Adrenal gland (tissue), 5 donors: Measurements from ENCODE around the gene DGKH.

Source experiments
- CTCF ChIP-seq, 6 experiments: fragments of 450-650 bp in 4 of 6; fragments of 200-600 bp in 2 of 6; sonication (generic) in 1 of 6; IDR thresholded peaks; 1 replicate in 5 of 6; 2 replicates in 1 of 6; pipeline versions ENCODE4 v1.5.1 to v1.8.0; 2016 to 2021; ENCODE audit warnings: antibody characterized with exemption in 6 of 6, mild to moderate bottlenecking in 2 of 6, moderate library complexity in 1 of 6
- POLR2A ChIP-seq, 2 donors: fragments of 450-650 bp; IDR thresholded peaks; one replicate each; pipeline ENCODE4 v1.6.1; 2017; ENCODE audit warnings: antibody characterized with exemption in 2 of 2, mild to moderate bottlenecking in 2 of 2, moderate library complexity in 1 of 2
- donor health status: DM: no; HTN: no; CAD: no.

DNA sequence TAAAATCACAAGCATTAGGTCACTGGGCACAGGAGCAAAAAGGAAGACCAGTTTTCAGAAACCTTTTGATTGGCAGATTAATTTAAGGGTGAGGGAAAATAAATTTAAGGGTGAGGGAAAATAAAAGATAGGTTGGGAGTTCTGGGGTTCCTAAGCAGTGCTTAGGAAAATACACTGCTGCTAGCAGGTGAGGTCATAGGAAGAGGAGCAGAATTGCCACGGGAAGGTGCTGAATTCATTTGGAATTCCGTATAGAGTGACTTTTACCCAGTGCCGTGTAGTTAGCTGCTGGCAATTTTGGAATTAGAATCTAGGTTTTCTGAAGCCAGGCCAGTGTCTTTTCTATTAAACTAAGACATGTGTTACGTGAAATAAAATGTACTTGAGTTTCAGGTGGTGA is 59.8 kb downstream of the DGKH start:
- no peak for TF ChIP-seq CTCF (IDR thresholded peaks at IDR 0.05)
- no peak for TF ChIP-seq POLR2A (IDR thresholded peaks at IDR 0.05)
